HG02870 (cell line): Measurements from ENCODE around the gene TTC34.

Source experiments
- ATAC-seq: cut with Tn5 transposase; IDR thresholded peaks from one replicate; pipeline ENCODE4 v1.9.1; 2021; ENCODE audit warnings: mild to moderate bottlenecking, moderate library complexity; ENCODE audit not compliant: unreplicated experiment

Gene TTC34

GRCh38 chr1:2607641-2608091, 193.8 kb downstream of the TTC34 start:
- no peak for ATAC-seq

DNA sequence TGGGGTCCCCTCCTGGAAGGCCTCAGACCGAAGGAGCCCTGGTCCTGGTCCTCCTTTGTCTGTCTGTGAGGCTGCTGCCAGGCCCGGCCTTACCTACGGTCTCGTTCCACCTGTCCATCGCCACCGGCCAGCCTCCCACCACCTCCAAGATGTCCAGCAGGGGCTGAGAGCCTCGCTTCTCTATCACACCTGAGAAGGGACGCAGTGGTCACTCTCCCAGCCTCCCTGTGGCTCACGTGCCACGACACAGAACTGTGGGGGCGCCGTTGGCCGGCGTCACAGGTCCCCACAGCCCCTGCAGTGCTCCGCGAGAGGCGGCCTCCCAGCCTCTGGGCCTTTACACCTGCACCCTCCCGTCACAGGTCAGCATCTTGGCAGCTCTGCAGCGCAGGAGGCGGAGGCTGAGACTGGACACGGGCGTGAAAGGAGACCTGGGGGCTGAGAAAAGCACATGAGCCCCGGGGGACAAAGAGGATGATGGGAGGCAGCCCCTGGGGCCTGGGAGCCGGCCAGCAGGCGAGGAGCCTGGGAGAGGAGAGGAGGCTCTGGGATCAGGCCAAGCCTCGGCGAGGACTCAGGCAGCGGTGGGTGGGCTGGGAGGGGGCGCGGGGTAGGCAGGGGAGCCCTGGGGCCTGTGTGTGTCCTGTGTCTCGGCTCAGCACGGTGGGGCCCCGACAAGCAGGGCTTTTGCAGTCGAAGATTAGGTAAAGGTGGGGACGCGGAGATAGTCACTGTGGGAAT, 194.4 kb downstream of the TTC34 start:
- ATAC-seq = no peak

GRCh38 chr1:2606396-2606880, 195.1 kb downstream of the TTC34 start:
- no peak for ATAC-seq

- no peak for ATAC-seq
Measured at GRCh38 chr1:2605509-2606395, 195.7 kb downstream of the TTC34 start.

GRCh38 chr1:2604844-2605508, 196.5 kb downstream of the TTC34 start:
- ATAC-seq = no peak

- ATAC-seq = no peak
Measured at GRCh38 chr1:2604156-2604843, 197.2 kb downstream of the TTC34 start.

DNA sequence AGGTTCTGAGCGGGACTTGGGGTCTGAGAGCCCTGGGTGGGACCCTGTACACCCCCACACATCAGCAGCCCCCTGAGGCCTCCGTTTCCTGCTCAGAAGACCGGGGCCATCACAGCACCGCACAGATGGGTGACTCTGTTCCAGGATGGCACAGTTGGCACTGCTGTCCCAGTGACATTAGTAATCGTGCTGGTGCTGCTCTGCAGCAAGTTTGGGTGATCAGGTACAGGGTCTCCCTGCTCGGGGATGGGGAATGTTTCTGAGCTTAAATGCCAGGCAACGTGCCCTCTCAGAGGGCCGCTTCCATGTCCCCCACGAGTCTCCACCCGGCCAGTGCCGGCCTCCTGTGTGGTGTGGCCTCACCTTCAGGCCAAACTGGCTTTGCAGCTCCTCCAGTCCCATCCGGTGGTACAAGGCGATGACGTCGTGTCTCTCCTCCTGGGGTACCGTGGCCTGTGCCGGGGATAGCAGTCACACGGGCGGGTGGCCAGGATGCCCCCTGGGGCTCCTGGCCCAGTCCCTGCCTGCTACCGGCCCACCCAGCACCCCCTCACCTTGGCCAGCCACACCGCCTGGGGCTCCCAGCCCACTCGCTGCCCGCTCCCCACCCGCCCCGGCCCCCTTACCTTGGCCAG, 197.9 kb downstream of the TTC34 start:
- no peak for ATAC-seq

- no peak for ATAC-seq
Measured at GRCh38 chr1:2602866-2603520, 198.5 kb downstream of the TTC34 start.

DNA sequence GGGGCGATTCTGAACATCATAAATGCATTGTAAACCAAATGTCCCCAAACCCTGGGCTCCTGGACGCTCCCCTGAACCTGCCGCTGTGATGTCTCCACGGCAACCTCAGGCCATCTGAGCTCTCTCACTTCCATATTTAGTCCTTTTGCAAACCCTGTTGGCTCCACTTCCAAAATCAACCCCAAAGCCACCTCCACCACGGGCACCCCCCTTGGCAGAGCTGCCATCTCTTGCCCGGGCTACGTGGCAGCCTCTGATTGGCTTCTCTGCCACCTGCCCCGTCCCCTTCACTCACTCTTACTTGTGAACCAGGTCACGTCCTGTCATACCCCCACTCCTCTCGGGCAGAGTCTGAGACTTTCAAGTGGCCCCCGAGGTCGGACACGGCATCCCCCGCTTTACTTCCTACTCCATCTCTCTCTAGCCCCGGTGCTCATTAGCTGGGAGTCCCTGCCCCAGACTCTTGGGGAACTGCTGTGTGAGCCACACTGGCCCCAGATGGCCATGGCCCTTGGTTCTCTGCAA, 199.1 kb downstream of the TTC34 start:
- no peak for ATAC-seq

GRCh38 chr1:2601721-2602303, 199.7 kb downstream of the TTC34 start:
- no peak for ATAC-seq

DNA sequence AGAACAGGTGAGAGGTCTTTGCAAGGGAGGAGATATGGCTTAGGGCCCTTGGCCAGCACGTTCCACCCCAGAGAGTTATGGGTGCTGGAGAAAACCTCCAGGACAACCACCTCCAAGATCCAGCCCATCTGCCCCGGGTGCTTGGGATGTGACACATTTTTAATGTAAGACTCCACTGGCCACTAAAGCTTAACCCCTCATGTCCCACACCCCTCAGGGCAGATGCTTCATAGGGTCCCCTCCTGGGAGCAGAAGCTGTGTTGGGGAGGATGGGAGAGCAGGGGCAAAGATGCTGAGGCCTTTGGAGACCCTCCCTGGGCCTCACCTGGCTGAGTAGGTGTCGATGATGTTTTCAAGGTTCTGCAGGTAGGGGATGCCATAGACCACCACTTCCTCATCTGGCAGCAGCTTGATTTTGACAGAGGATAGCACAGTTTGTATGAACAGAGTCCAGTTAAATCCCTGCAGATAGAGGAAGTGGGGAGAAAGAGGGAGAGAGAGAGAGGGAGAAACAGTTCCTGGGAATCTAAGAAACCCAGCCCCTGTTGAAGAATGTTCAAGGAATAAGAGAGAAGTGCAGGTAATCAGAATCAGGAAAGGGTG, 203.1 kb downstream of the TTC34 start:
- ATAC-seq = no peak

DNA sequence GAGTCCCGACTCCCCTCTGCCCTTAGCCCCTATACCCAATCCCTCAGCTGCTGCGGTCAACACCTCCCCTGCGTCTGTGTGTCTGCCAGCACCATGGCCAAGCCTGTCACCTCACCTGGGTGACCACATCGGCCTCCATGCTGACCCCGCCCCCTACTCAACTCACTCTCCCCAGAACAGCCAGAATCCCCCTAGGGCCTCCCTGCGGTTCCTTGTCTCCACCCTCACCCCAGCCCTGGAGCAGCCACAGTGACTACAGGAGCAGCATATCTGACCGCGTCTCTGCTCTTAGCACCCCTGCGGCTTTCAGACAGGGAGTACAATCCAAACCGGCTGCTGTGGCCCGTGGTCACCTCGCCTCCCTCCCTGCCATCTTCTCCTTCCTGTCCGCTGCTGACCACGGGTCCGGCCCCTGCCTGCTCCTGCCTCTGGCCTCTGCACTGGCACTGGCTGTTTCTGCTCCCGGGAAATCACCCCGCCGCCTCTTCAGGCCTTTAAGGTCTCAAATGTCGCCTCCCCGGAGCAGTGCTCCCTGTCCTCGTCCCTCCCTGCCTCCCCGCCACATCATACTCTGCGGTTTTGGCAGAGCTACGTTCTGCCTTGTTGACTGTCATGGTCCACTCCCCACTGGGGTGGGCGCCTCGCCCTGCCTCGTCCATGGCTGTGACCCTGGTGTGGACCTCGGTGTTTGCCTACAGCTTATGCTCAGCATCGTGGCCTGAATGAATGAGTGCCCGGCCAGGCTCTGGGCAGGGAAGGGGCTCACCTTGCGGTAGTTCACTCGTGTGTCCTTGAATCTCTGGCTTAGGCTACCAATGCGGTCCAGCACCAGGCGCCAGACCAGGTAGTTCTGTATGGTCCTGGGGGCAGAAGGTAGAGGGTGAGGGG, 203.8 kb downstream of the TTC34 start:
- ATAC-seq = no peak

DNA sequence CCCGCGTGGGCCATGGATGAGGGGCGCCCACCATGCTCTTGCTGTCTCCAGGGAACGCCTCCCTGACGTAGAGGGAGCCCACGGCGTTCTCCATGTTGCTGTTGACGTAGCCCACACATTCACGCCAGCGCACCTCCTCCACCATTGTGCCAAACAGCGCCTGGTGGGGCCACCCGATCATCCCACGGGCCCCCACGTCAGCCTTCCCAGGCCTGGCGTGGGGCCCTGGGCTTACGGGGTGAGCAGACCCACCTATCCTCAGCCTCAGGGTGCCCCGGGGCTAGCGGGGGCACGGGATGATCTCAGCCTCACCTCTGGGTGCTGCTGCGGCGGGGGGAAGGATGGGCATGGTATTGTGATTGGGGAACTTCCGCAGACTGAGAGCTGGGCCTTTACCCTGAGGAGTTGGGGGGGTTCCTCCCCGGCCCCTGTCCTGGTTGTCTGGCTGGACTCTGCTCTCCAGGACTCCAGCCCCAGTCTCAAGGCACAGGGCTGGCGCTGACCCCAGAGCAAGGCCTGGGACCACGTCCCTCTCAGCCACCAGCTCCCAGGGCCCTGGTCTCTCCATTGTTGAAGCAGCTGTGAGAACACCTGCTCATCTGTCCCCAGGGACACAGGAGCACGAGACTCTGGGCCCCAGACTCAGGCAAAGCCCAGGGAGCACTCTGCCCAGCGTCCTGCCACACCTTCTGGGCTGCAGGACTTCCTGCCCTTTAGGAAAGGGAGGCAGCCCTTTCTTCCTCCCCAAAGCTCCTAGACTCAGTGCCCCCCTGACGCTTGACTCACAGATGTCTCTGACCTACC, 204.8 kb downstream of the TTC34 start:
- no peak for ATAC-seq

DNA sequence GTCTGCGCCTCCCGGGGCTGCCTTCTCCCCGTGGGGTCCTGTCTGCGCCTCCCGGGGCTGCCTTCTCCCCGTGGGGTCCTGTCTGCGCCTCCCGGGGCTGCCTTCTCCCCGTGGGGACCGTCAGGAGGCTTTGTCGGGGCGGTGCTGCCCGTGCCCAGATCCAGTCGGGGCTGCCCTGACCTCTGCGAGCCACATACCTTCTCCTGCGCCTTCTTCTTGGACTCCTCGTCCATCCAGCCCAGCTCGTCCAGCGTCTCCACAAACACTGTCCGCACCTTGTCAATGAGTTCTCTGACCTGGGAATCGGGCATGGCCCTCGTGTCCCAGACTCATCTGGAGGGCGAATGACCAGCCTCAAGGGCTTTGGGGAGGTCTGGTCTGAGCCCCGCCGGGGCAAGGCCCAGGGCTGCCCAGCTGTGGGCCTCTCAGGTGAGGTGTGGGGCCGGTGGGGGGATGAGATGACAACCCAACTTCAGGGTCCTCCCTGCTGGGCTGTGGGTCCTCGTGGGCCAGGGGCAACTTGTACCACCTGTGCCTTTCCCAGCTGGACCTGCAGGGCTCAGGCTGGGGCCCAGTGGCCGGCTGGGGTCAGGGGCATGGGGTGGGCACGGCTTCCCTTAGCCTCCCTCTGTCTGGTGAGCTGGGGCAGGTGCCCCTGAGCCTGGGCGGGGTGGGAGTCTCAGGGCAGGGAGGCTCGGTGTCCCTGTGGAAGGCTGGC, 205.5 kb downstream of the TTC34 start:
- ATAC-seq = no peak

DNA sequence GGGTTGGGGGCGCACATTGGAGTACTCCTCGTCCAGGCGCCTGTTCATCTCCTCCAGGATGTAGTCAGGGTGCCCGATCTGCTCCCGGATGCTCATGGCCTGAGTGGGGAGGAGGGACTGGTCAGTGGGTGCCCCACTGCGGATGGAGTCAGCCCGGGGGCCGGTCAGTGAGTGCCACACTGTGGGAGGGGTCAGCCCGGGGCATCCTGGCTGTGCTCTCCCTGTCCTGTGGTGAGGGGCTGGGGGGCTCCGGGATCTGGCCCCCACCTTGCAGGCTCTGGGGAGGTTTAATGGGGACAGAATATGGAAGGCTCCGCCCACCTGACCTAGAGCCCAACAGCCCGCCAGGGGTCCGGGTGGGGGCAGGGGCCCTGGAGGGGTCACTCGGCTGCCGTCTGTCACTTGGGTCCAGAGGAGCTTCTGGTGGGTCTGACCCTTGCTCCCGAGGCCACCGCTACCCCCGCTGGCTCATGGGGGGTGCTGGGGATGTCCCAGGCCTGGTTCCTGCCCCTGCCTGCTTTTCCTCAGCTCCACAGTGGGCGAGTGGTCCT, 206.2 kb downstream of the TTC34 start:
- ATAC-seq = no peak

GRCh38 chr1:2594641-2595131, 206.8 kb downstream of the TTC34 start:
- no peak for ATAC-seq
